Measurements from ENCODE around the gene ASPG.

ASPG gene

GRCh38 chr14:104049576-104050240 is 35.8 kb upstream of the ASPG start:
- H3K9me3 ChIP-seq (ENCODE audit: control insufficient read depth, low read length), result no peaks in the 10 kb centered on the region
- no peaks in the 10 kb centered on the region for H3K27me3 ChIP-seq (replicated peaks; ENCODE audit: control insufficient read depth, insufficient read depth, low read length, poor library complexity, severe bottlenecking)
- H3K36me3 ChIP-seq (ENCODE audit: control insufficient read depth, insufficient read depth, low read length), result no peaks in the 10 kb centered on the region
- no peak overlapping the region for H3K27ac ChIP-seq (ENCODE audit: insufficient read depth, low read length, poor library complexity, severe bottlenecking)
- no peak overlapping the region for H3K4me3 ChIP-seq (ENCODE audit: insufficient read depth, low read depth, low read length, poor library complexity, severe bottlenecking)
- H3K4me1 ChIP-seq (ENCODE audit: control insufficient read depth, insufficient read depth, low read length, poor library complexity, severe bottlenecking), result no peaks in the 10 kb centered on the region
- DNase-seq, result no peak

- Histone ChIP-seq H3K27me3 (replicated peaks; ENCODE audit: control insufficient read depth, insufficient read depth, low read length, poor library complexity, severe bottlenecking) (peaks cover 3% of the 10 kb centered on the region), H3K4me3 (ENCODE audit: insufficient read depth, low read depth, low read length, poor library complexity, severe bottlenecking) (no peak overlapping the region), H3K36me3 (ENCODE audit: control insufficient read depth, insufficient read depth, low read length) (no peaks in the 10 kb centered on the region), H3K4me1 (ENCODE audit: control insufficient read depth, insufficient read depth, low read length, poor library complexity, severe bottlenecking) (no peaks in the 10 kb centered on the region), H3K9me3 (ENCODE audit: control insufficient read depth, low read length) (no peaks in the 10 kb centered on the region), H3K27ac (ENCODE audit: insufficient read depth, low read length, poor library complexity, severe bottlenecking) (no peak overlapping the region)
- DNase-seq, result no peak
These were observed 34.2 kb upstream of the ASPG start for GRCh38 chr14:104051092-104051813.

GRCh38 chr14:104054222-104054905 is 31.1 kb upstream of the ASPG start:
- DNase-seq, result no peak
- Histone ChIP-seq H3K4me3 (ENCODE audit: insufficient read depth, low read depth, low read length, poor library complexity, severe bottlenecking) (no peak overlapping the region), H3K36me3 (ENCODE audit: control insufficient read depth, insufficient read depth, low read length) (no peaks in the 10 kb centered on the region), H3K9me3 (ENCODE audit: control insufficient read depth, low read length) (no peaks in the 10 kb centered on the region), H3K27me3 (replicated peaks; ENCODE audit: control insufficient read depth, insufficient read depth, low read length, poor library complexity, severe bottlenecking) (peaks cover 3% of the 10 kb centered on the region), H3K27ac (ENCODE audit: insufficient read depth, low read length, poor library complexity, severe bottlenecking) (no peak overlapping the region), H3K4me1 (ENCODE audit: control insufficient read depth, insufficient read depth, low read length, poor library complexity, severe bottlenecking) (no peaks in the 10 kb centered on the region)

GRCh38 chr14:104062281-104062680 is 23.2 kb upstream of the ASPG start:
- Histone ChIP-seq H3K27ac (ENCODE audit: insufficient read depth, low read length, poor library complexity, severe bottlenecking) (no peak overlapping the region), H3K4me3 (ENCODE audit: insufficient read depth, low read depth, low read length, poor library complexity, severe bottlenecking) (no peak overlapping the region), H3K4me1 (ENCODE audit: control insufficient read depth, insufficient read depth, low read length, poor library complexity, severe bottlenecking) (no peaks in the 10 kb centered on the region), H3K36me3 (ENCODE audit: control insufficient read depth, insufficient read depth, low read length) (no peaks in the 10 kb centered on the region), H3K9me3 (ENCODE audit: control insufficient read depth, low read length) (no peaks in the 10 kb centered on the region), H3K27me3 (replicated peaks; ENCODE audit: control insufficient read depth, insufficient read depth, low read length, poor library complexity, severe bottlenecking) (peaks cover 3% of the 10 kb centered on the region)
- no peak for DNase-seq

GRCh38 chr14:104064003-104064402 is 21.5 kb upstream of the ASPG start:
- H3K4me1 ChIP-seq (ENCODE audit: control insufficient read depth, insufficient read depth, low read length, poor library complexity, severe bottlenecking), result no peaks in the 10 kb centered on the region
- H3K9me3 ChIP-seq (ENCODE audit: control insufficient read depth, low read length), result no peaks in the 10 kb centered on the region
- no peak overlapping the region for H3K4me3 ChIP-seq (ENCODE audit: insufficient read depth, low read depth, low read length, poor library complexity, severe bottlenecking)
- no peak for DNase-seq
- no peaks in the 10 kb centered on the region for H3K36me3 ChIP-seq (ENCODE audit: control insufficient read depth, insufficient read depth, low read length)
- H3K27me3 ChIP-seq (replicated peaks; ENCODE audit: control insufficient read depth, insufficient read depth, low read length, poor library complexity, severe bottlenecking), result peaks cover 3% of the 10 kb centered on the region
- H3K27ac ChIP-seq (ENCODE audit: insufficient read depth, low read length, poor library complexity, severe bottlenecking), result no peak overlapping the region

GRCh38 chr14:104066279-104066678 is 19.2 kb upstream of the ASPG start:
- Histone ChIP-seq H3K4me1 (ENCODE audit: control insufficient read depth, insufficient read depth, low read length, poor library complexity, severe bottlenecking) (no peaks in the 10 kb centered on the region), H3K27me3 (replicated peaks; ENCODE audit: control insufficient read depth, insufficient read depth, low read length, poor library complexity, severe bottlenecking) (peaks cover 3% of the 10 kb centered on the region), H3K9me3 (ENCODE audit: control insufficient read depth, low read length) (no peaks in the 10 kb centered on the region), H3K27ac (ENCODE audit: insufficient read depth, low read length, poor library complexity, severe bottlenecking) (no peak overlapping the region), H3K36me3 (ENCODE audit: control insufficient read depth, insufficient read depth, low read length) (no peaks in the 10 kb centered on the region), H3K4me3 (ENCODE audit: insufficient read depth, low read depth, low read length, poor library complexity, severe bottlenecking) (no peak overlapping the region)
- no peak for DNase-seq

GRCh38 chr14:104066719-104067295 is 18.7 kb upstream of the ASPG start:
- H3K4me1 ChIP-seq (ENCODE audit: control insufficient read depth, insufficient read depth, low read length, poor library complexity, severe bottlenecking), result no peaks in the 10 kb centered on the region
- H3K36me3 ChIP-seq (ENCODE audit: control insufficient read depth, insufficient read depth, low read length), result no peaks in the 10 kb centered on the region
- H3K4me3 ChIP-seq (ENCODE audit: insufficient read depth, low read depth, low read length, poor library complexity, severe bottlenecking), result no peak overlapping the region
- H3K9me3 ChIP-seq (ENCODE audit: control insufficient read depth, low read length), result no peaks in the 10 kb centered on the region
- no peak for DNase-seq
- no peak overlapping the region for H3K27ac ChIP-seq (ENCODE audit: insufficient read depth, low read length, poor library complexity, severe bottlenecking)
- H3K27me3 ChIP-seq (replicated peaks; ENCODE audit: control insufficient read depth, insufficient read depth, low read length, poor library complexity, severe bottlenecking), result peaks cover 3% of the 10 kb centered on the region

- Histone ChIP-seq H3K4me1 (ENCODE audit: control insufficient read depth, insufficient read depth, low read length, poor library complexity, severe bottlenecking) (no peaks in the 10 kb centered on the region), H3K4me3 (ENCODE audit: insufficient read depth, low read depth, low read length, poor library complexity, severe bottlenecking) (no peak overlapping the region)
These were observed 16.0 kb upstream of the ASPG start for GRCh38 chr14:104069541-104069940.

GRCh38 chr14:104072586-104072985 is 12.9 kb upstream of the ASPG start:
- Histone ChIP-seq H3K4me3 (ENCODE audit: insufficient read depth, low read depth, low read length, poor library complexity, severe bottlenecking) (no peak overlapping the region), H3K36me3 (ENCODE audit: control insufficient read depth, insufficient read depth, low read length) (no peaks in the 10 kb centered on the region), H3K27ac (ENCODE audit: insufficient read depth, low read length, poor library complexity, severe bottlenecking) (no peak overlapping the region), H3K9me3 (ENCODE audit: control insufficient read depth, low read length) (no peaks in the 10 kb centered on the region), H3K4me1 (ENCODE audit: control insufficient read depth, insufficient read depth, low read length, poor library complexity, severe bottlenecking) (no peaks in the 10 kb centered on the region), H3K27me3 (replicated peaks; ENCODE audit: control insufficient read depth, insufficient read depth, low read length, poor library complexity, severe bottlenecking) (no peaks in the 10 kb centered on the region)
- no peak for DNase-seq

More at GRCh38 chr14:104069541-104069940, 16.0 kb upstream of the ASPG start:
- Histone ChIP-seq H3K36me3 (ENCODE audit: control insufficient read depth, insufficient read depth, low read length) (no peaks in the 10 kb centered on the region), H3K9me3 (ENCODE audit: control insufficient read depth, low read length) (no peaks in the 10 kb centered on the region), H3K27me3 (replicated peaks; ENCODE audit: control insufficient read depth, insufficient read depth, low read length, poor library complexity, severe bottlenecking) (no peaks in the 10 kb centered on the region), H3K27ac (ENCODE audit: insufficient read depth, low read length, poor library complexity, severe bottlenecking) (no peak overlapping the region)
- DNase-seq, result no peak

- H3K36me3 ChIP-seq (ENCODE audit: control insufficient read depth, insufficient read depth, low read length), result no peaks in the 10 kb centered on the region
- H3K27ac ChIP-seq (ENCODE audit: insufficient read depth, low read length, poor library complexity, severe bottlenecking), result no peak overlapping the region
- no peaks in the 10 kb centered on the region for H3K27me3 ChIP-seq (replicated peaks; ENCODE audit: control insufficient read depth, insufficient read depth, low read length, poor library complexity, severe bottlenecking)
- no peaks in the 10 kb centered on the region for H3K9me3 ChIP-seq (ENCODE audit: control insufficient read depth, low read length)
- no peaks in the 10 kb centered on the region for H3K4me1 ChIP-seq (ENCODE audit: control insufficient read depth, insufficient read depth, low read length, poor library complexity, severe bottlenecking)
- no peak overlapping the region for H3K4me3 ChIP-seq (ENCODE audit: insufficient read depth, low read depth, low read length, poor library complexity, severe bottlenecking)
- no peak for DNase-seq
These were observed 11.7 kb upstream of the ASPG start for GRCh38 chr14:104073764-104074163.
